ENCODE results near the gene CCDC124. TPM values are rescaled to one million over a fixed set of nuclear protein-coding genes. Genes with fewer than 3 reads are reported as not detected.

CCDC124 gene
- total and polyA plus RNA-seq, 4 donors, result 35.5 to 146 (median 102) TPM

- 1% methylated on average over 50 to 68 of the region's 68 CpGs for WGBS, 2 donors
- ATAC-seq (ENCODE audit: insufficient read depth, low FRiP score) (no peak), DNase-seq (no peak)
Observed at GRCh38 chr19:17951990-17952976, 19.5 kb downstream of the CCDC124 start.

GRCh38 chr19:17953316-17953801, 20.5 kb downstream of the CCDC124 start:
- Histone ChIP-seq H3K4me1 (ENCODE audit: control insufficient read depth in 5 of 5, insufficient read depth in 5 of 5, low read length in 5 of 5) (peaks cover 0 to 35% (median 8%) of the 10 kb centered on the region in 5 donors), H3K36me3 (ENCODE audit: control insufficient read depth in 4 of 4, insufficient read depth in 4 of 4, low read length in 4 of 4) (no peaks in the 10 kb centered on the region), H3K27ac (ENCODE audit: low read depth in 1 of 2, low read length in 1 of 2) (no peak overlapping the region), H3K9me3 (ENCODE audit: control insufficient read depth in 4 of 4, insufficient read depth in 3 of 4, low read length in 3 of 4) (peaks cover 0 to 2% (median 0%) of the 10 kb centered on the region in 4 donors), H3K4me3 (no peak overlapping the region), H3K9ac (ENCODE audit: insufficient read depth in 1 of 2, low read length in 2 of 2) (no peak overlapping the region), H3K27me3 (ENCODE audit: control insufficient read depth in 3 of 3, insufficient read depth in 3 of 3, low read length in 2 of 3) (peaks cover 0 to 34% (median 25%) of the 10 kb centered on the region in 3 donors)
- WGBS, 2 donors, result 63 to 67% methylated on average over 7 of the region's 7 CpGs
- ATAC-seq (ENCODE audit: insufficient read depth, low FRiP score) (no peak), DNase-seq (no peak)
- TF ChIP-seq CTCF (IDR thresholded peaks at IDR 0.05; ENCODE audit: control extremely low read depth, extremely low read depth), result no peak

More at GRCh38 chr19:17951990-17952976, 19.5 kb downstream of the CCDC124 start:
- Histone ChIP-seq H3K9ac (ENCODE audit: insufficient read depth in 1 of 2, low read length in 2 of 2) (no peak overlapping the region), H3K36me3 (ENCODE audit: control insufficient read depth in 4 of 4, insufficient read depth in 4 of 4, low read length in 4 of 4) (no peaks in the 10 kb centered on the region), H3K27me3 (ENCODE audit: control insufficient read depth in 3 of 3, insufficient read depth in 3 of 3, low read length in 2 of 3) (peaks cover 0 to 34% (median 25%) of the 10 kb centered on the region in 3 donors), H3K4me1 (ENCODE audit: control insufficient read depth in 5 of 5, insufficient read depth in 5 of 5, low read length in 5 of 5) (peaks cover 0 to 38% (median 8%) of the 10 kb centered on the region in 5 donors), H3K27ac (ENCODE audit: low read depth in 1 of 2, low read length in 1 of 2) (no peak overlapping the region), H3K4me3 (no peak overlapping the region), H3K9me3 (ENCODE audit: control insufficient read depth in 4 of 4, insufficient read depth in 3 of 4, low read length in 3 of 4) (peaks cover 0 to 2% (median 0%) of the 10 kb centered on the region in 4 donors)
- no peak for TF ChIP-seq CTCF (IDR thresholded peaks at IDR 0.05; ENCODE audit: control extremely low read depth, extremely low read depth)

GRCh38 chr19:17953869-17954268, 21.1 kb downstream of the CCDC124 start:
- Histone ChIP-seq H3K9ac (ENCODE audit: insufficient read depth in 1 of 2, low read length in 2 of 2) (no peak overlapping the region), H3K9me3 (ENCODE audit: control insufficient read depth in 4 of 4, insufficient read depth in 3 of 4, low read length in 3 of 4) (peaks cover 0 to 2% (median 0%) of the 10 kb centered on the region in 4 donors), H3K36me3 (ENCODE audit: control insufficient read depth in 4 of 4, insufficient read depth in 4 of 4, low read length in 4 of 4) (no peaks in the 10 kb centered on the region), H3K27me3 (ENCODE audit: control insufficient read depth in 3 of 3, insufficient read depth in 3 of 3, low read length in 2 of 3) (peaks cover 0 to 34% (median 25%) of the 10 kb centered on the region in 3 donors), H3K4me1 (ENCODE audit: control insufficient read depth in 5 of 5, insufficient read depth in 5 of 5, low read length in 5 of 5) (peaks cover 0 to 32% (median 8%) of the 10 kb centered on the region in 5 donors), H3K4me3 (no peak overlapping the region), H3K27ac (ENCODE audit: low read depth in 1 of 2, low read length in 1 of 2) (no peak overlapping the region)
- TF ChIP-seq CTCF (IDR thresholded peaks at IDR 0.05; ENCODE audit: control extremely low read depth, extremely low read depth), result no peak
- WGBS, 2 donors, result 75 to 77% methylated on average over 4 of the region's 4 CpGs
- ATAC-seq (ENCODE audit: insufficient read depth, low FRiP score) (no peak), DNase-seq (no peak)

All from lung (tissue), 12 donors.